ENCODE data around the gene TMEM236.

Gene TMEM236

GRCh38 chr10:17788646-17789045 lies 36.6 kb downstream of the TMEM236 start:
- no peak for DNase-seq (ENCODE audit: low spot score)

- DNase-seq (ENCODE audit: low spot score): no peak
Measured at GRCh38 chr10:17789396-17789795, 37.4 kb downstream of the TMEM236 start.

GRCh38 chr10:17790651-17791050 lies 38.6 kb downstream of the TMEM236 start:
- DNase-seq (ENCODE audit: low spot score): no peak

DNA sequence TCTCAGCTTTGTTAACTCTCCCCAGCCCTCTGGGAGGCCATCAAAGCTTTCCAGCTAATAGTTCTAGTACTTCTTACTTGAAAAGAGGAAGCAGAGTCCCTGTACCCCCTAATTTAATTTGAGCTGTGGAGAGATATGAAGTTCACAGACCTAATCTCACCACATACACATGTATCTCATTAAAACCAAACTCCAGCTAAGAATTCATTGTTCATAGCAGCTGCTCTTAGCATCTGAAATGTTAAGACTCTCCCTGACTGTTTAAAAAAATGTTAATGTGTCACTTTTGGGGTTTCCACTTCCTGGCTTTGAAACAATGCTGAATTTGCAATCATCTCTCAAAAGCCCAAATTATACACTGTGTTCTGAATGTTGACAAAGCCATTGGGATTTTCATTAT lies 41.0 kb downstream of the TMEM236 start:
- no peak for DNase-seq (ENCODE audit: low spot score)

GRCh38 chr10:17793823-17794644 lies 42.0 kb downstream of the TMEM236 start:
- no peak for DNase-seq (ENCODE audit: low spot score)

- DNase-seq (ENCODE audit: low spot score): no peak
Measured at GRCh38 chr10:17795083-17795482, 43.1 kb downstream of the TMEM236 start.

GRCh38 chr10:17795813-17796594 lies 44.0 kb downstream of the TMEM236 start:
- DNase-seq (ENCODE audit: low spot score): no peak

DNA sequence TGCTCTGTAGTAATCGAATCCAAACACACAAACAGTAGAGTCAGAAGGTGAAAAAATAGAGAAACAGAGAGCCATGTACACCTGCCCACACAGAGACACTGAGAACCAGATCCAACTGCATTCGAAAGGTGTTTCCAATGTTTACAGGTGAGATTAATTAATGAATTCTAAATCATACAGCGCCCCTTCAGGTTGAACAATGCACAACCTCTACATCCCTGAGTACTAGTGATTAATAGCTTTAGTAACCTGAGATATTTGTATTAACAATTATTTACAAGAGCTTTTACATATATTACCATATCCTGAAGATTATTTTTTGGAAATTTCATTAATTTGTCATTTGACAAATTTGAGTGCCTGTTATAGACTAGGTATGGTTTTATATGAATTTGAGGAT lies 49.5 kb downstream of the TMEM236 start:
- DNase-seq (ENCODE audit: low spot score): peak; percentile 45

DNA sequence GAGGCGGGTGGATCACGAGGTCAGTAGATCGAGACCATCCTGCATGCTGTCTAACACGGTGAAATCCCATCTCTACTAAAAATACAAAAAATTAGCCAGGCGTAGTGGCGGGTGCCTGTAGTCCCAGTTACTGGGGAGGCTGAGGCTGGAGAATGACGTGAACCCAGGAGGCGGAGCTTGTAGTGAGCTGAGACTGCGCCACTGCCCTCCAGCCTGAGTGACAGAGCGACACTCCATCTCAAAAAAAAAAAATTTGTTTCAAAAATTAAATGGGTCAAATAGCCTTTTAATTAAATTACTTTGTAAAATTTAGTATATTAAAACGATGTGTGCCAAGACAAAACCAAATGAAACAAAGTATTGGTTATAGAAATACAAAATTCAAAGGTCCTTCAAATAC lies 50.3 kb downstream of the TMEM236 start:
- DNase-seq (ENCODE audit: low spot score): no peak

DNA sequence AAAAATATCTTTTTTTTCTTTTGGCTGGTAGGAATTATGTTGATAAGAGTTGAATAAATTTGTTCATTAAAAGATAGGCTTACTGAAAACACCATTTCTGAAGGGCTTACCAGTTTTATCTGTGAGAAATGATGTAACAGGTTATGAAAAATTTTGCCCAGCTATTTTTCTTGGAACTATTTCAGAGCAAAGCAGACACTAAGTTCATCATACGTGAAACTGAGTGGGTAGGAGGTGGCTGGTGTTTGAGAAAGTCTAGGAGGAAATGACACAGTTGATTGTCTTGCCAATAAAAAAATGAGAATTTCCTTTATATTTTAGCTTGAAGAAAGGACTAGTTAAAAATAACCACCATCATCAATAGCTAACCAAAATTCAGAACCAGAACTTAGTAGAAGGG lies 51.0 kb downstream of the TMEM236 start:
- no peak for DNase-seq (ENCODE audit: low spot score)

GRCh38 chr10:17805330-17805729 lies 53.3 kb downstream of the TMEM236 start:
- no peak for DNase-seq (ENCODE audit: low spot score)

GRCh38 chr10:17805921-17806577 lies 54.0 kb downstream of the TMEM236 start:
- no peak for DNase-seq (ENCODE audit: low spot score)

DNA sequence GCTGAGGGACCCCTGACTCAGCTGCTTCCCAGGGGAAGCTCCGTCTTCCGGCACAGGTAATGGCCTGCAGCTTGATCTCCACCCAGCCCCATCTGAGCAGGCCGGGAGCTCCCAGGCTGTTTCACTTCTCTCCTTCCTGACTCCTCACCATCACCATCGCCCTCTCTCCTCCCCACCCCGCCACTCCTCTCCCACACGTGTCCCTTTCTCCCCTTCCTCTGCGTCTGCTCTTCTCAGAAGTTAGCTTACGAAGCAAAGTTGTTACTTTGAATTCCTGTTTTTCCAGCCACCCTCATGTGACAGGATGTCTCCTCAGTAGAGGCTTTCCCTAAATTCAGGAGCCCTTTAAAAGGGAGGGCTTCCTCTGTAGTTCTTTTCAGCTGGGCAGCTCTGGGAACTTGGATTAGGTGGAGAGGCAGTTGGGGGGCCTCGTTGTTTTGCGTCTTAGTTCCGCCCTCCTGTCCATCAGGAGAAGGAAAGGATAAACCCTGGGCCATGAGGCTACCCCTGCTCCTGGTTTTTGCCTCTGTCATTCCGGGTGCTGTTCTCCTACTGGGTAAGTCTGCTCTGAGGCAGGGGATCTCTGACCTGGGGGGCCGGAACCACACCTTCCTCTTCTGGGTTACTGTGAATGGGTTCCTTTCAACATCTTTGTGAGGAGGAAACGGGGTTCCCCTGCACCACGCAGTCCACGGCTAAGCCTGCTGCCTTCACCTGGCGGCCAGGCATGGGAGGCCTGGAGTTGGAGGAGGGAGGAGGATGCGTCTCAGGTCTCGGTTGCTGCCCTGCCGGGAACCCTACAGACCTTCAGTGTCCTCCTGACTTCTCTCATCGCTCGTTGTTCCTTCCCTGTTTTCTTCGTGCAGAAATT lies 57.2 kb downstream of the TMEM236 start, which contains the start of gene MRC1:
TSS of gene MRC1 (plus strand) at position 378 of the 871 bp plus-strand sequence. CDS start at position 496, 118 bp downstream.
- no peak for DNase-seq (ENCODE audit: low spot score)

- no peak for DNase-seq (ENCODE audit: low spot score)
Measured at GRCh38 chr10:17811146-17811865, 59.3 kb downstream of the TMEM236 start.

DNA sequence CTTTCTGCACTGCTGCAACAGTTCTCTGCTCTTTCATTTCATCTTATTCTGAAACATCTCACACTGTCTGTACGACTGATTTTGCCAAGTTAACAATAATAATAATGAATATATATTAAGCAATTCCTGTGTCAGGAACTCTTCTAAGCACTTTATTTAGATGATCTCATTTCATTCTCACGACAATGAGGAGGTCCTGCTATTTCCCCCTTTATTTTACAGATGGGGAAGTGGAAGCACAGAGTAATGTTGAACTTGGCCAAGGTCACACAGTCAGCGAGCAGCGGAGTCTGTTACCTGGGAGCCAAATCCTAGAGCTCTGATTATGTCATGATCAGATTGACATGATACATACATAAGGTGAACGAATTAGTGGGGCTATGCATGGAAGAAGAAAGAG lies 63.0 kb downstream of the TMEM236 start:
- no peak for DNase-seq (ENCODE audit: low spot score)

- no peak for DNase-seq (ENCODE audit: low spot score)
Measured at GRCh38 chr10:17816199-17816598, 64.2 kb downstream of the TMEM236 start.

DNA sequence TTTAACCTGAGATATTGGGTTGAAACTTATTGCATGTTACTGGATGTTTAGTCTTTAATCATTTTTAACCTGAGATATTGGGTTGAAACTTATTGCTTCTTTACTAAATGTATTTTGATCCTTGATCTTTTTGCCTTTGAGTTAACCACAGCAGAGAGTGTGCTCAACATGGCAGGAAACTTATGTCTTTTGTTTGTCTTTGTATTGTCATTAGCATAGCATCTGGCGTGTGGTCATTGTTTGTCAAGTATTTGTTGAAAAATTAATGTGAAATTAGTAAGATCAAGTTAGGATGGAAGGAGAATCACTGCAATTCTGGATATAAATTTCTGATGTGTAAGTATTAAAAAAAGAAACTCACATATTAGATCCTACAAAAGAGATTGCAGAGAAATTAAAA lies 65.3 kb downstream of the TMEM236 start:
- DNase-seq (ENCODE audit: low spot score): no peak

- DNase-seq (ENCODE audit: low spot score): no peak
Measured at GRCh38 chr10:17817790-17818189, 65.8 kb downstream of the TMEM236 start.

GRCh38 chr10:17819836-17820235 lies 67.8 kb downstream of the TMEM236 start:
- no peak for DNase-seq (ENCODE audit: low spot score)

DNA sequence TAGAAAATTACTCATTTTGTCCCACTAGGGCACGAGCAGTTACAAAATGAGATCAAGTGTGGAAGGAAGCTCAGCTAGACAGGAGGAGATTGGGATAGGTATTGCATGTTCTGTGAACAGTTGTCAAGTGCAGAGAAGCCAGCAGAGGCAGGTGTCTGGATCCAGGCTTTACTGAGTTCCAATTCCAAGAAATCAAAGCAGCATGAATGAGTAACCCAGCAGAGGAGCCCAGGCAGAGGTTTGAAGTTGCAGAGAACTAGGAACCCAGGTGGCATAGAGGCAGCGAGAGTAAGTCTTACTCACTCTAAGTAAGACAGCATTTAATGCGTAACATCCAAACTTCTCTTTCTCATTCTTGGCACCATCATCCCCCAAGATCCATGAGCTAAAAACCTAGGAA lies 68.9 kb downstream of the TMEM236 start:
- DNase-seq (ENCODE audit: low spot score): no peak

DNA sequence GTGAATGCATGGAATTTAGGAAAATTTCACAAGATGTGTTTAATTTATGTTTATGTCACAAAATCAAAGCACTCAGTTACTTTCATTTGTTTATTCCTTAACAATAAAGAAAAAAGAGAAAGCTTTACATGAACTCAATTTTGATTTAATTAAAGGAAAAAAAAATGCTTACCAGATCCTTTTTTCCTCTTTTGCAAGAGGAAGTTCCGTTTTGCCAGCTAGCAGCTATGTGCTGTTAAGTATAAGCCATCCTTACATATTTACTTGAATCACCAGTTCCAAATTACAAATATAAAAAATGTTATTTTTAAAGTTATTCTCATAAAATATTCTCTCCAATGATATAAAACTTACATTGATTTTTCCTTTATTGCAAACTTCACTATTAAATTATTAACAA lies 69.9 kb downstream of the TMEM236 start:
- DNase-seq (ENCODE audit: low spot score): no peak
